Occipital lobe (tissue), 3 donors: ENCODE results near the gene RANBP10. TPM values are rescaled to one million over a fixed set of nuclear protein-coding genes. Genes with fewer than 3 reads are reported as not detected.

Source experiments
- DNase-seq: peaks from one replicate; lab custom pipeline; 2025; lab: John Stamatoyannopoulos, UW
- small RNA-seq: library from RNA; depleted of rRNA; stranded (forward); fragments of <200 nt; gene quantifications from one replicate; pipeline ENCODE3, GENCODE V24; 2014
- total RNA-seq: library from RNA; depleted of rRNA; stranded (reverse); fragments of >200 nt; gene quantifications from one replicate; pipeline ENCODE4 v1.2.3, GENCODE V29; 2014

RANBP10 gene
- total RNA-seq, 1 donor from 2014 or later = 4.4 TPM

- no peak for DNase-seq
These were observed 128.6 kb downstream of the RANBP10 start for GRCh38 chr16:67677712-67678111.

GRCh38 chr16:67676939-67677338, 129.4 kb downstream of the RANBP10 start:
- no peak for DNase-seq

GRCh38 chr16:67676516-67676915, 129.8 kb downstream of the RANBP10 start:
- DNase-seq = no peak

- DNase-seq = no peak
These were observed 130.4 kb downstream of the RANBP10 start for GRCh38 chr16:67675999-67676398.

- DNase-seq = no peak
These were observed 130.8 kb downstream of the RANBP10 start for GRCh38 chr16:67675579-67675935.

- DNase-seq = no peak
These were observed 131.3 kb downstream of the RANBP10 start for GRCh38 chr16:67674851-67675578.

GRCh38 chr16:67673712-67674580, 132.4 kb downstream of the RANBP10 start:
- no peak for DNase-seq

Small RNA genes within 50 kb of the gene (small RNA-seq; reads per million reads assigned to genes)
- gene AC040162.2 = not detected

Other genes starting within 250 kb of the RANBP10 start
- 54.0 TPM for gene CTCF, start 244.0 kb downstream of the RANBP10 start, total RNA-seq
- 3.1 TPM for gene CARMIL2, start 161.4 kb downstream of the RANBP10 start, total RNA-seq
- 17.6 TPM for gene ACD, start 146.3 kb downstream of the RANBP10 start, total RNA-seq
- 8.3 TPM for gene PARD6A, start 145.6 kb downstream of the RANBP10 start, total RNA-seq
- 6.2 TPM for gene ENKD1, start 139.8 kb downstream of the RANBP10 start, total RNA-seq
- gene C16orf86, start 139.7 kb downstream of the RANBP10 start, total RNA-seq = 3.1 TPM
- gene GFOD2, start 87.2 kb downstream of the RANBP10 start, total RNA-seq = 51.5 TPM
- 3.7 TPM for gene TSNAXIP1, start 329 bp upstream of the RANBP10 start, total RNA-seq
- 25.3 TPM for gene THAP11, start 35.8 kb upstream of the RANBP10 start, total RNA-seq
- 73.2 TPM for gene NUTF2, start 40.4 kb upstream of the RANBP10 start, total RNA-seq
- gene CENPT, start 41.1 kb upstream of the RANBP10 start, total RNA-seq = 19.7 TPM
- 45.2 TPM for gene EDC4, start 66.5 kb upstream of the RANBP10 start, total RNA-seq
- not detected for gene NRN1L, start 78.3 kb upstream of the RANBP10 start, total RNA-seq
- gene PSKH1, start 86.7 kb upstream of the RANBP10 start, total RNA-seq = 5.1 TPM
- gene CTRL, start 125.3 kb upstream of the RANBP10 start, total RNA-seq = 1.4 TPM
- gene PSMB10, start 130.3 kb upstream of the RANBP10 start, total RNA-seq = 13.3 TPM
- gene LCAT, start 137.6 kb upstream of the RANBP10 start, total RNA-seq = 0.47 TPM
- gene SLC12A4, start 162.1 kb upstream of the RANBP10 start, total RNA-seq = 8.0 TPM
- not detected for gene DPEP3, start 173.9 kb upstream of the RANBP10 start, total RNA-seq
- not detected for gene DPEP2, start 192.9 kb upstream of the RANBP10 start, total RNA-seq
- not detected for gene DPEP2NB, start 209.4 kb upstream of the RANBP10 start, total RNA-seq
- 11.2 TPM for gene DDX28, start 216.7 kb upstream of the RANBP10 start, total RNA-seq
- 9.0 TPM for gene DUS2, start 216.7 kb upstream of the RANBP10 start, total RNA-seq